Neural cell (in vitro differentiated cells): Measurements from ENCODE around the gene GNG13. TPM values are rescaled to one million over a fixed set of nuclear protein-coding genes. Genes with fewer than 3 reads are reported as not detected.

Experiments used
- H2AFZ ChIP-seq: fragments of 200-600, 300-800 bp; sonication (generic), shearing (Covaris generic); 2 replicates; pipeline ENCODE4 v1.6.0; 2014; ENCODE audit warnings: low read depth, mild to moderate bottlenecking, antibody characterized with exemption, low read length, moderate library complexity
- H3F3A ChIP-seq: fragments of 200-600 bp; shearing (Covaris generic); 2 replicates; pipeline ENCODE4 v1.6.1; 2016; ENCODE audit warnings: mild to moderate bottlenecking, moderate library complexity, mixed read lengths, antibody characterized with exemption, low read length; ENCODE audit not compliant: insufficient read depth, poor library complexity, severe bottlenecking
- H3K27ac ChIP-seq: fragments of 200-600, 300-800 bp; sonication (generic), shearing (Covaris generic); 2 replicates; pipeline ENCODE4 v1.5.1; 2014; ENCODE audit warnings: mild to moderate bottlenecking, low read length, moderate library complexity
- H3K27me3 ChIP-seq: fragments of 300-800, 200-600 bp; sonication (generic), shearing (Covaris generic); 2 replicates; pipeline ENCODE4 v1.6.0; 2014; ENCODE audit warnings: mild to moderate bottlenecking, low read depth, low read length, moderate library complexity; ENCODE audit not compliant: insufficient read depth
- H3K36me3 ChIP-seq: fragments of 300-800, 200-600 bp; sonication (generic), shearing (Covaris generic); 2 replicates; pipeline ENCODE4 v1.5.1; 2014; ENCODE audit warnings: mild to moderate bottlenecking, antibody characterized with exemption, low read length, moderate library complexity; ENCODE audit not compliant: insufficient read depth
- H3K4me2 ChIP-seq: fragments of 300-800, 200-600 bp; sonication (generic), shearing (Covaris generic); 2 replicates; pipeline ENCODE4 v1.6.0; 2014; ENCODE audit warnings: mild to moderate bottlenecking, low read length
- H3K4me3 ChIP-seq: fragments of 300-800, 200-600 bp; sonication (generic), shearing (Covaris generic); 2 replicates; pipeline ENCODE4 v1.5.1; 2014; ENCODE audit warnings: mild to moderate bottlenecking, low read length, moderate library complexity
- H3K79me2 ChIP-seq: fragments of 200-600 bp; shearing (Covaris generic); replicated peaks from 2 replicates; pipeline ENCODE4 v1.6.0; 2014; ENCODE audit warnings: mild to moderate bottlenecking, low read length, moderate library complexity; ENCODE audit not compliant: insufficient read depth
- H3K9ac ChIP-seq: fragments of 300-800, 200-600 bp; sonication (generic), shearing (Covaris generic); 2 replicates; pipeline ENCODE4 v1.6.1; 2016; ENCODE audit warnings: mild to moderate bottlenecking, low read length, mixed read lengths
- H3K9me2 ChIP-seq: fragments of 200-600 bp; shearing (Covaris generic); 2 replicates; pipeline ENCODE4 v1.6.1; 2016; ENCODE audit warnings: mild to moderate bottlenecking, low read length, mixed read lengths; ENCODE audit not compliant: insufficient read depth
- H3K9me3 ChIP-seq: fragments of 200-600, 300-800 bp; sonication (generic), shearing (Covaris generic); 2 replicates; pipeline ENCODE4 v1.6.1; 2016; ENCODE audit warnings: mild to moderate bottlenecking, mixed run types, low read length, moderate library complexity, mixed read lengths
- H4K20me1 ChIP-seq: fragments of 200-600 bp; shearing (Covaris generic); 2 replicates; pipeline ENCODE4 v1.6.1; 2016; ENCODE audit warnings: mild to moderate bottlenecking, mixed run types; ENCODE audit not compliant: insufficient read depth
- CTCF ChIP-seq: fragments of 450-650 bp; IDR thresholded peaks from 2 replicates; pipeline ENCODE4 v1.5.1; 2014; ENCODE audit warnings: antibody characterized with exemption, mild to moderate bottlenecking, moderate library complexity; ENCODE audit not compliant: poor library complexity, severe bottlenecking
- EP300 ChIP-seq: fragments of 450-650 bp; conservative IDR thresholded peaks from 2 replicates; pipeline ENCODE4 v1.6.1; 2014; ENCODE audit warnings: antibody characterized with exemption, mild to moderate bottlenecking, moderate library complexity; ENCODE audit not compliant: poor library complexity, severe bottlenecking
- EZH2 ChIP-seq: fragments of 200-600, 300-800 bp; shearing (Covaris generic), sonication (generic); IDR thresholded peaks from 2 replicates; pipeline ENCODE4 v1.6.1; 2014; ENCODE audit warnings: antibody characterized with exemption, low read length, borderline replicate concordance, mild to moderate bottlenecking; ENCODE audit not compliant: insufficient read depth, poor library complexity, severe bottlenecking
- MXI1 ChIP-seq: fragments of 450-650 bp; conservative IDR thresholded peaks from 2 replicates; pipeline ENCODE4 v1.6.1; 2014; ENCODE audit warnings: antibody characterized with exemption, mild to moderate bottlenecking; ENCODE audit not compliant: poor library complexity, severe bottlenecking
- POLR2AphosphoS5 ChIP-seq: IDR thresholded peaks from 2 replicates; pipeline ENCODE4 v1.6.1; 2012
- RAD21 ChIP-seq: fragments of 450-650 bp; conservative IDR thresholded peaks from 2 replicates; pipeline ENCODE4 v1.6.1; 2014; ENCODE audit warnings: antibody characterized with exemption, mild to moderate bottlenecking, moderate library complexity
- REST ChIP-seq: IDR thresholded peaks from 2 replicates; pipeline ENCODE4 v1.6.1; 2012; ENCODE audit warnings: borderline replicate concordance
- SMC3 ChIP-seq: fragments of 450-650 bp; conservative IDR thresholded peaks from 2 replicates; pipeline ENCODE4 v1.6.1; 2014; ENCODE audit warnings: antibody characterized with exemption, mild to moderate bottlenecking, moderate library complexity; ENCODE audit not compliant: poor library complexity
- TAF1 ChIP-seq: IDR thresholded peaks from 2 replicates; pipeline ENCODE4 v1.6.1; 2012; ENCODE audit warnings: low read depth
- polyA plus RNA-seq: library from polyadenylated mRNA; depleted of rRNA; stranded (reverse); fragments of >200 nt; gene quantifications from 2 replicates; pipeline ENCODE4 v1.2.3, GENCODE V29; 2014

GNG13 gene
- polyA plus RNA-seq, 1 donor from 2014 or later: not detected

GRCh38 chr16:788399-789126 lies 12.0 kb downstream of the GNG13 start, which contains the start of gene CHTF18:
CHTF18 (plus strand) TSS chr16:788620; CDS start chr16:788685, 65 bp downstream.
- Histone ChIP-seq H3K27ac (peak within 1 kb of the TSS; percentile 42), H3K36me3 (no peaks in the 10 kb centered on the region)

More at GRCh38 chr16:788399-789126, 12.0 kb downstream of the GNG13 start, which contains the start of gene CHTF18:
- H3K9ac ChIP-seq: peak within 1 kb of the TSS; percentile 72
- H3K79me2 ChIP-seq: peaks cover 9% of the 10 kb centered on the region
- H2AFZ ChIP-seq: no peak within 1 kb of the TSS
- H3K27me3 ChIP-seq: no peaks in the 10 kb centered on the region
- H3K9me2 ChIP-seq: no peaks in the 10 kb centered on the region
- H3F3A ChIP-seq: no peaks in the 10 kb centered on the region
- TF ChIP-seq EZH2 (no peak), REST (peak; percentile 24), EP300 (peak; percentile 64), MXI1 (peak; percentile 91), SMC3 (peak; percentile 32), POLR2AphosphoS5 (peak; percentile 71), RAD21 (peak; percentile 30), CTCF (no peak), TAF1 (peak; percentile 33)
- peak within 1 kb of the TSS; percentile 95 for H3K4me3 ChIP-seq
- H4K20me1 ChIP-seq: no peaks in the 10 kb centered on the region
- no peaks in the 10 kb centered on the region for H3K9me3 ChIP-seq
- H3K4me2 ChIP-seq: peak within 1 kb of the TSS; percentile 78
